BJ (cell line): ENCODE results near the gene RLN1. TPM values are rescaled to one million over a fixed set of nuclear protein-coding genes. Genes with fewer than 3 reads are reported as not detected.

ENCODE experiments used
- CTCF ChIA-PET: fragments of 350-600 bp; formaldehyde crosslinking; extraction: SDS; loops from one replicate; lab custom pipeline; 2021; ENCODE audit warnings: antibody characterized with exemption, inconsistent platforms; lab: Yijun Ruan, JAX
- POLR2A ChIA-PET: fragments of 300-600 bp; sonication (Branson Sonifier 250); formaldehyde crosslinking; extraction: SDS; loops from one replicate; lab custom pipeline; 2021; ENCODE audit warnings: antibody characterized with exemption; lab: Charles Lee
- DNase-seq: peaks from one replicate; pipeline ENCODE4 v3.0.0-alpha.2; 2011; ENCODE audit warnings: low read depth
- H3K27me3 ChIP-seq: 2 replicates; pipeline ENCODE4 v1.6.0; 2011; ENCODE audit warnings: low read length; ENCODE audit not compliant: control insufficient read depth, insufficient read depth
- H3K36me3 ChIP-seq: 2 replicates; pipeline ENCODE4 v1.5.1; 2011; ENCODE audit warnings: low read length; ENCODE audit not compliant: control insufficient read depth, insufficient read depth
- H3K4me3 ChIP-seq: 2 replicates; pipeline ENCODE4 v1.5.1; 2011; ENCODE audit warnings: low read depth, mild to moderate bottlenecking, control low read depth, low read length
- CTCF ChIP-seq: IDR thresholded peaks from 2 replicates; pipeline ENCODE4 v1.5.1; 2011; ENCODE audit warnings: low read depth, mild to moderate bottlenecking, control low read depth, inconsistent platforms, low read length, moderate library complexity; ENCODE audit not compliant: insufficient read depth
- polyA plus RNA-seq: library from polyadenylated mRNA; depleted of rRNA; stranded (reverse); fragments of >200 nt; gene quantifications from 2 replicates; pipeline ENCODE4 v1.2.3, GENCODE V29; 2011; rRNA removed
- small RNA-seq: library from RNA; depleted of rRNA; stranded (forward); fragments of <200 nt; gene quantifications from one replicate; pipeline ENCODE3, GENCODE V24; 2012; ENCODE audit warnings: low replicate concordance, low read depth; ENCODE audit not compliant: insufficient read length

RLN1 gene
- polyA plus RNA-seq, 1 experiment, result not detected

GRCh38 chr9:5292141-5292540 is 47.5 kb downstream of the RLN1 start:
- ChIA-PET POLR2A (no interaction called here), CTCF (no interaction called here)
- DNase-seq, result no peak
- TF ChIP-seq CTCF, result no peak
- Histone ChIP-seq H3K27me3 (0 out of 2 replicates have a peak, but pooled peaks cover 3% of the 10 kb centered on the region), H3K4me3 (no peak overlapping the region), H3K36me3 (no peaks in the 10 kb centered on the region)

DNA sequence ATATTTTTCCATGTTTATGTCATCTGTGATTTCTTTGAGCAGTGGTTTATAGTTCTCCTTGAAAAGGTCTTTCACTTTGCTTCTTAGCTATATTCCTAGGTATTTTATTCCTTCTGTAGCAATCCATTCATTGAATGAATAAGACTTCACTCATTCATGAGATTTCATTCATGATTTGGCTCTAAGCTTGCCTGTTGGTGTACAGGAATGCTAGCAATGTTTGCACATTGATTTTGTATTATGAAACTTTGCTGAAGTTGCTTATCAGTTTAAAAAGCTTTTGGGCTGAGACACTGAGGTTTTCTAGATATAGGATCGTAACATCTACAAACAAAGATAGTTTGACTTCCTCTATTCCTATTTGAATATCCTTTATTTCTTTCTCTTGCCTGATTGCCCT is 51.1 kb downstream of the RLN1 start:
- 0 out of 2 replicates have a peak, but pooled peaks cover 3% of the 10 kb centered on the region for H3K27me3 ChIP-seq
- no peak for DNase-seq
- H3K4me3 ChIP-seq, result no peak overlapping the region
- no peaks in the 10 kb centered on the region for H3K36me3 ChIP-seq
- no peak for TF ChIP-seq CTCF
- CTCF ChIA-PET, result no interaction called here
- POLR2A ChIA-PET, result no interaction called here

GRCh38 chr9:5286262-5286661 is 53.4 kb downstream of the RLN1 start:
- Histone ChIP-seq H3K4me3 (no peak overlapping the region), H3K27me3 (no peaks in the 10 kb centered on the region), H3K36me3 (no peaks in the 10 kb centered on the region)
- no peak for TF ChIP-seq CTCF
- ChIA-PET CTCF (no interaction called here), POLR2A (no interaction called here)
- no peak for DNase-seq

Small RNA genes lying within 50 kb of the gene (small RNA-seq; reads per million reads assigned to genes)
- not detected for gene AL135786.1
- not detected for gene HMGN2P31

Other genes with a start within 250 kb of the RLN1 start
- not detected in 2 replicates for gene INSL6, start 154.2 kb downstream of the RLN1 start, polyA plus RNA-seq
- gene INSL4, start 108.5 kb downstream of the RLN1 start, polyA plus RNA-seq, result not detected in 2 replicates
- gene RLN2, start 35.2 kb downstream of the RLN1 start, polyA plus RNA-seq, result not detected in 2 replicates
- gene PLGRKT, start 98.0 kb upstream of the RLN1 start, polyA plus RNA-seq, result 7.7 and 14.2 TPM in 2 replicates
- 3.8 and 4.4 TPM in 2 replicates for gene CD274, start 110.7 kb upstream of the RLN1 start, polyA plus RNA-seq
- 49.8 and 61.9 TPM in 2 replicates for gene PDCD1LG2, start 170.7 kb upstream of the RLN1 start, polyA plus RNA-seq